ENCODE data around the gene P2RX4. TPM values are rescaled to one million over a fixed set of nuclear protein-coding genes. Genes with fewer than 3 reads are reported as not detected.

P2RX4 gene
- total and polyA plus RNA-seq, 9 of the 15 experiments (the other 6 are each of a cell fraction or from before 2014, with no cell fraction given) = 6.6 to 21.5 (median 11.7) TPM

GRCh38 chr12:121196902-121197301 is 13.0 kb upstream of the P2RX4 start (continued):
- TF ChIP-seq, protein P1, sequence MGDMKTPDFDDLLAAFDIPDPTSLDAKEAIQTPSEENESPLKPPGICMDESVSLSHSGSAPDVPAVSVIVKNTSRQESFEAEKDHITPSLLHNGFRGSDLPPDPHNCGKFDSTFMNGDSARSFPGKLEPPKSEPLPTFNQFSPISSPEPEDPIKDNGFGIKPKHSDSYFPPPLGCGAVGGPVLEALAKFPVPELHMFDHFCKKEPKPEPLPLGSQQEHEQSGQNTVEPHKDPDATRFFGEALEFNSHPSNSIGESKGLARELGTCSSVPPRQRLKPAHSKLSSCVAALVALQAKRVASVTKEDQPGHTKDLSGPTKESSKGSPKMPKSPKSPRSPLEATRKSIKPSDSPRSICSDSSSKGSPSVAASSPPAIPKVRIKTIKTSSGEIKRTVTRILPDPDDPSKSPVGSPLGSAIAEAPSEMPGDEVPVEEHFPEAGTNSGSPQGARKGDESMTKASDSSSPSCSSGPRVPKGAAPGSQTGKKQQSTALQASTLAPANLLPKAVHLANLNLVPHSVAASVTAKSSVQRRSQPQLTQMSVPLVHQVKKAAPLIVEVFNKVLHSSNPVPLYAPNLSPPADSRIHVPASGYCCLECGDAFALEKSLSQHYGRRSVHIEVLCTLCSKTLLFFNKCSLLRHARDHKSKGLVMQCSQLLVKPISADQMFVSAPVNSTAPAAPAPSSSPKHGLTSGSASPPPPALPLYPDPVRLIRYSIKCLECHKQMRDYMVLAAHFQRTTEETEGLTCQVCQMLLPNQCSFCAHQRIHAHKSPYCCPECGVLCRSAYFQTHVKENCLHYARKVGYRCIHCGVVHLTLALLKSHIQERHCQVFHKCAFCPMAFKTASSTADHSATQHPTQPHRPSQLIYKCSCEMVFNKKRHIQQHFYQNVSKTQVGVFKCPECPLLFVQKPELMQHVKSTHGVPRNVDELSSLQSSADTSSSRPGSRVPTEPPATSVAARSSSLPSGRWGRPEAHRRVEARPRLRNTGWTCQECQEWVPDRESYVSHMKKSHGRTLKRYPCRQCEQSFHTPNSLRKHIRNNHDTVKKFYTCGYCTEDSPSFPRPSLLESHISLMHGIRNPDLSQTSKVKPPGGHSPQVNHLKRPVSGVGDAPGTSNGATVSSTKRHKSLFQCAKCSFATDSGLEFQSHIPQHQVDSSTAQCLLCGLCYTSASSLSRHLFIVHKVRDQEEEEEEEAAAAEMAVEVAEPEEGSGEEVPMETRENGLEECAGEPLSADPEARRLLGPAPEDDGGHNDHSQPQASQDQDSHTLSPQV (IDR thresholded peaks at IDR 0.05) = peak; percentile 61

DNA sequence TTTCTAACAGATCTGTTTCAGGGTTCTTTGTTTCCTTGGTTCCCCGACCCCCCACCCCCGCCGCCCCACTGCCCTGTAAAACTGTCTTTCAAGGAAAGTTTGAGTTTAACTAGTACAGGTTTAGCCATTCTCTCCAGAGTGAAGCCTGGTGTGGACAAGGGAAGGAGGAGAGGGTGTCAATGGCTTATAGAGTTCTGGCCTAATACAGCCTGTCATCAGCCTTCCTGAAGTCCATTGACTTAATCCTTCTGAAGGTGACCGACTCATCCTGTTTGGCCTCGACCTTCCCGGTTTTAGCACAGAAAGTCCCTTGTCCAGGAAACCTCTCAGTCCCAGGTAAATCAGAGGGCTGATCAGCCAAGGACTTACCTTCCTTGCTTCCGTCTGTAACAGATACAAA is 11.0 kb upstream of the P2RX4 start:
- H3K36me3 ChIP-seq (ENCODE audit: control insufficient read depth, insufficient read depth, low read length) = no peaks in the 10 kb centered on the region
- BruUV-seq (replicated peaks) = no TSS peak
- peak overlapping the region; percentile 74 for H2AFZ ChIP-seq (ENCODE audit: low read depth, low read length)
- no peak overlapping the region for H3K4me3 ChIP-seq
- H3K27ac ChIP-seq (ENCODE audit: extremely low read depth, low read depth, low read length) = peak overlapping the region; percentile 40
- no peaks in the 10 kb centered on the region for H3K9me1 ChIP-seq (ENCODE audit: control insufficient read depth, insufficient read depth, low read length)
- WGBS (ENCODE audit: insufficient coverage, low coverage, missing lambda C conversion rate) = 9% methylated on average over 7 of the region's 7 CpGs
- in situ Hi-C loops (cut with MboI) = no loop called here
- POLR2A ChIA-PET = interaction anchor here (0.8 kb wide), 1 partner anchor 17 kb away, joined by 3 read pairs; no protein-coding TSS in a partner anchor
- H3K27me3 ChIP-seq (ENCODE audit: control insufficient read depth in 2 of 2, insufficient read depth in 2 of 2, low read length in 2 of 2) = no peaks in the 10 kb centered on the region
- H3K9me3 ChIP-seq (replicated peaks; ENCODE audit: control insufficient read depth, insufficient read depth, low read depth, low read length) = no peaks in the 10 kb centered on the region
- peaks cover 10 to 37% of the 10 kb centered on the region in 2 experiments; a peak in 4 of 5 replicates for H3K4me1 ChIP-seq (replicated peaks in 1 of 2; ENCODE audit: control insufficient read depth in 2 of 2, insufficient read depth in 2 of 2, low read length in 2 of 2)
- FAIRE-seq (peak; percentile 42), DNase-seq (ENCODE audit: extremely low read depth in 1 of 4, low spot score in 3 of 4) (no peak), ATAC-seq (peak; percentile 63)
- H4K20me1 ChIP-seq (replicated peaks; ENCODE audit: control insufficient read depth, insufficient read depth, low read length) = no peaks in the 10 kb centered on the region
- no peaks in the 10 kb centered on the region for H3K79me2 ChIP-seq (ENCODE audit: control insufficient read depth, insufficient read depth, low read length)
- CTCF ChIA-PET (ENCODE audit: low intra/inter-chr PET ratio) = no interaction called here
- H3K9ac ChIP-seq (ENCODE audit: insufficient read depth in 1 of 2, low read depth in 2 of 2, low read length in 2 of 2) = no peak overlapping the region
- intact Hi-C loops (cut with micrococcal nuclease) = no loop called here
- no peak overlapping the region for H3K4me2 ChIP-seq (ENCODE audit: insufficient read depth, low read length)
- TF ChIP-seq ZNF79 (CRISPR knock-in tag; IDR thresholded peaks at IDR 0.05; ENCODE audit: low read depth) (no peak), ZNF395 (CRISPR knock-in tag; IDR thresholded peaks at IDR 0.05) (0 out of 2 replicates have a peak, but pooled peaks have one; percentile 27), ESRRA (IDR thresholded peaks at IDR 0.05; ENCODE audit: borderline replicate concordance, low read depth) (peak; percentile 38; the same call in 1 of the 2 replicates), ZBED1 (IDR thresholded peaks at IDR 0.05) (no peak)
